ENCODE results near the gene PAK4.

The PAK4 gene

DNA sequence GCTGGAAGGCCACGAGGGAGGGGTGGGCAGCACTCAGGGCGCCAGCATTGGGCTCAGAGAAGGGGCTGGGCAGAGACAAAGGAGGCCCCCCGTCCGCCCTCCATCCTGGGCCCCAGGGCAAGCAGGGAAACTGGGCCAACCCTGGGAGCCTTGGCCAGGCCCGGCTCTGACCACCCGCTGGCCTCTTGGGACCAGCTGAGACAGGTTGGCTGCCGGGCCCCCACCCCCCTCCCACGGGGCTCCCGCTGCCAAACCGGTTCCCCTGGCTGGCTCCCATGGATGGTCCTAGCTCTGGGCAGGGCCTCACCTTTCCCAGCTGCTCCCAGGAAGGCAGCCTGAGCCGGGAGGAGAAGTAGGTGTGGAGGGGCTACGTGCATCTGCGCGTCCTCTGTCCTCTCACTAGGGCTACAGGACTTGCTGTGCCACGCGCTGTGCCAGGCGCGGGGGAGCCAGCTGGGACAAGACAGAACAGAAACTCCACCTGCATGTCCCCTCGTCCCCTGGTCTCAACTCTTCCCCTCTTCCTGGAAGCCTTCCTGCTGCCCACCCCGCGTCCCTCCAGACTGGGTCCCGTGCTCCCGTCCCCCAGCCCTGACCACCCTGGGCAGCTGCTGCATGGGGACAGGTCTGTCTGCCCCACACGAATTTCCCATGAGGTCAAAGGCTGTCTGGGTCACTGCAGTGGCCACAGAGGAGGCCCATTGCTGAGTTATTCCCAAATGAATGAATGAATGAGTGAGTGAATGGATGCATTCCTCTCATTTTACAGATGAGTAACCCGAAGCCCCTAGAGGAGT lies 42.1 kb downstream of the PAK4 start:
- DNase-seq = no peak

DNA sequence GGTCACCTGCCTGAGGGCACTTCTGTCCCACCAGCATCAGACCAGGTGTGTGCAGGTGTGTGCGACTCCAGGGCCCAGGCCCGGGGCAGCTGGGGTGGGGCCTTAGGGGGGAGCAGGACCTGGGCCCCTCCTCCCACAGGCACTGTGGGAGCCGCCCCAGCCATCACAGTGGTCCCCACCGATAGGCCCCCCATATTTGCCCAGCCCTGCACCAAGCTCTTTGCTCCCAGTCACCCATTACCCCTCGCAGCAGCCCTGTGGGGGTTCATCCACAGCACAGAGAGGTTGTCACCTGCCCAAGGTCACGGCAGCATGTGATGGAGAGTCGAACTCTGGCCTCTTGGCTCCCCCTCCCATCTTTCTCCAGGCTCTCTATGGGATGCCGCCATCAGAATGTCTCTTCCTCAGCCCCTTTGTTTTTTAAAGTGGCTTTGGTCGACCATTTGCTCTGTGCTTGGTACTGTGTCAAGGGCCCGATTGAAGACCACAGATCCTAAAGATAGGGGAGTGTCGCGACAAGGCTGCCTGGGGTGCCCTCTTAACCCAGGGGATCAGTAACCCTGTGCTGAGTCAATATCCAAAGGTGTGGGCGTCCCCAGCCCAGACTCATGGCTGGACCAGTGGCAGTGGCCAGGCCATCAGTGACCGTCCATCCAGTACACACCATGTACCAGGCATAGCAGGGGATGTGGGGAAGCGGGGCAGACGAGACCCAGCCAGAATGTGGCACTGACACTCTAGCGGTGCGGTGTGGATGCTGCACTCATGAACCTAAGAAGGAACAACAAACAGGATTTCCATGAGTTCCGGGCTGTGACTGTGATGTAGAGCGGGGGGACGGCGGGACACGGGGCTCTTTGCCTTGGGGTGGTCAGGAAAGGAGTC lies 42.9 kb downstream of the PAK4 start:
- DNase-seq = no peak

DNA sequence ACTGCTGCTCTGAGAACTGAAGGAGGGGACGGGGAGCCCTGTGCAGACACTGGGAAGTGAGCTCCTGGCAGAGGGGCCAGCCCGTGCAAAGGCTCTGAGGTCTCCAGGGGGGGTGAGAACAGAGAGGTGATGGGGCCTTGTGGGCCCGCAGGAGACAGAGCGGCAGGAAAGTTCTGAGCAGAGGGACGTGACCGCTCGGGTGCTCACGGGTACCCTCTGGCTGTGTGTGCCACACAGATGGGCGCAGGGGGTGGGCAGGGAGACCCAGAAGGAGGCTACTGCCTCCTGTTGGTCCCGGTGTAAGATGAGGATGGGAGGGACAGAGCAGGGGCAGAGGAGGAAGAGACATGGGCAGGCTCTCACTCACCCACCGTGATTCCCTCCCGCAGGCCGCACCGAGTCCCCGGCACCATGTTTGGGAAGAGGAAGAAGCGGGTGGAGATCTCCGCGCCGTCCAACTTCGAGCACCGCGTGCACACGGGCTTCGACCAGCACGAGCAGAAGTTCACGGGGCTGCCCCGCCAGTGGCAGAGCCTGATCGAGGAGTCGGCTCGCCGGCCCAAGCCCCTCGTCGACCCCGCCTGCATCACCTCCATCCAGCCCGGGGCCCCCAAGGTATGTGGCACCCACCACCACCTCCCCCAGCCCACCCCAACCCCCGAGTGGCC lies 43.7 kb downstream of the PAK4 start:
- no peak for DNase-seq

DNA sequence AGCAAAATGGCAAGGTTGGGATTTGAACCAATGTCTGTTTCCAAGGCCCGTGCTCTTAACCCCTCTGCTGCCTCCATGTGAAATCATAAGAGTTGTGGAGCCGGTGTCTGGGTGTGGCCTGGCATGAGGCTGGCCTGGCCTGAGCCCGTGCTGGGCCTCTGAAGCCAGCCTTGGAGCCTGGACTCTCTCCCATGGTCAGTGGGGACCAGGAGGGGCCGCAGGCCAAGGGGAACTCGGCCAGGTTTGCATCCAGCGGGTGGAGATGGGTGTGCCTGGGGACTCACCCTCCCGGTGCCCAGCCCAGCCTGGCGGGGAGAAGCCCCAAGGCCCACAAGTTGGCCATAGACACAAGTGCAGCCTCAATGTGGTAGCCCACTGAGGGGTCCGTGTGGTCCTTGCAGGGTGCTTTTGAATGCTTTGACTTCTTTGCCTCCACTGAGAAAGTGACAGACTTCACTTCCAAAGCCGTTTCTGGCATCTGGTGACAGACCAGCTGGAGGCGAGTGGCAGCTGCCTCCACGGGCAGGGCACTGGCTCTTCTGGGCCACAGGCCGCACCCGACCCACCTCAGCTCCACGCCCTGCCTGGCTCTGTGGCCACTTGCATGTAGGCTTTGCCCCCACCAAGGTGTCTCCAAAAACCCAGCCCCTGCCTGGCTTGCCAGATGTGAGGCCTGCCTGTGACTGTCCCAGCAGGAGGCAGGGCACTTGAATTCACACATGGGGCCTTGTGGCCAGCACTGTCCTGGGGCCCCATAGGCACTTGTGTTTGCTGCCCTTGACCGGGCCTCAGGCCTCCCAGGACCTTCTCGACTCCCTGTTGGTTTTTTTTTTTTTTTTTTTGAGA lies 45.0 kb downstream of the PAK4 start:
- DNase-seq = no peak

DNA sequence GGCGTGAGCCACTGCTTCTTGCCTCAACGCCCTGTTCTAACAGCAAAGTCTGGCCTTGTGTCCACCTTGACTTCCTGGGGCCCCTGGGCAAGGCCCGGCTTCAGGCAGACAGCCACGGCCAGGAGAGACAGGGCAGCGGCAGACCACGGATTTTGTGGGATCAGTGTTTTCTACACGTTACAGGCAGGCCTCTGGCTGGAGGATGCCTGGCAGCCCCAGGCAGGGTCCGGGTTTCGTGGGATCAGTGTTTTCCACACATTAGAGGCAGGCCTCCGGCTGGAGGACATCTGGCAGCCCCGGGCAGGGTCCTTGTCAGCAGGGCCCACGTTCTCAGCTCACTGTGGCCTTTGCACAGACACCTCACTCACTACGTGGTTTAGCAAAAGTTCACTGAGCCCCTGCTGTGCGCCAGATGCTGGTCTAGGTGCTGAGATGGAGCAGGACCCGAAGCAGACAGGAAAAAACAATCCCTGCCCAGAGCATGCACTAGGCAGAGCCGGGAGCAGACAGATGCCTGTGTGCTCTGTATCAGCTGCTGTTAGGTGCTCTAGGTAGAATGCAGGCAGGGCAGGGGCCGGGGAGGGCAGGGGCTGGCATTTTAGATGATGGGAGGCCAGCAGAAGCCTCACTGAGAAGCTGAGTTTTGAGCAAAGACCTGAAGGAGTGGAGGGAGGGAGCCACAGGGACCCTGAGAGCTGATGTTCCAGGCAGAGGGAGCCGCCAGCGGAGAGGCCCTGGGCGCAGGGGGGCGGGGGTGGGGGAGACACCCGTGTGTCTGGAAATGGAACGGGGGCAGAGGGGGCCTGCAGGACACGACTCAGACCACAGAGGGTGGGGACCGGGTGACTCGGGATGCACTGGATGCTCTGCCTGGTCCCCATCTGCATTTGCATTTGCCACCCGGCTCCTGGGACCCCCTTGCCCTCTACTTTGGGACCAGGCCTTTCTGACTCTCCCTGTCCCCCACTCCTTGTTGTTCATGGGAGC lies 46.2 kb downstream of the PAK4 start:
- DNase-seq = no peak

DNA sequence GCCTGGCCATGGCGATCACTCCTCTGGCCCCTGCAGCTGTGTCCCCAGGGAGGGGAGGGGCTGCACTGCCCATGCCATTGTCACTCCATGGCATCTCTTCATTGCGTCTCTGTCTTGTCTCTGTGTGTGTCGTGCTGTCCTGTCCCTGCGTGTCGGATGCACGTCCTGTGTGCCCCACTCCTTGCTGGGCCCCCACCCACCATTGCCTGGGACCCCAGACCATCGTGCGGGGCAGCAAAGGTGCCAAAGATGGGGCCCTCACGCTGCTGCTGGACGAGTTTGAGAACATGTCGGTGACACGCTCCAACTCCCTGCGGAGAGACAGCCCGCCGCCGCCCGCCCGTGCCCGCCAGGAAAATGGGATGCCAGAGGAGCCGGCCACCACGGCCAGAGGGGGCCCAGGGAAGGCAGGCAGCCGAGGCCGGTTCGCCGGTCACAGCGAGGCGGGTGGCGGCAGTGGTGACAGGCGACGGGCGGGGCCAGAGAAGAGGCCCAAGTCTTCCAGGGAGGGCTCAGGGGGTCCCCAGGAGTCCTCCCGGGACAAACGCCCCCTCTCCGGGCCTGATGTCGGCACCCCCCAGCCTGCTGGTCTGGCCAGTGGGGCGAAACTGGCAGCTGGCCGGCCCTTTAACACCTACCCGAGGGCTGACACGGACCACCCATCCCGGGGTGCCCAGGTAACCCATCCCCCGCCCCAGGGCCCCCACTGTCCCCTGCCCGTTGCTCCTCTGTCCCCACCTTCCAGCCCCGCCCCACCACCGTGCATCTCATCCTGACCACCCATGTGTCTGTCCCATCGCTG lies 47.3 kb downstream of the PAK4 start:
- no peak for DNase-seq

DNA sequence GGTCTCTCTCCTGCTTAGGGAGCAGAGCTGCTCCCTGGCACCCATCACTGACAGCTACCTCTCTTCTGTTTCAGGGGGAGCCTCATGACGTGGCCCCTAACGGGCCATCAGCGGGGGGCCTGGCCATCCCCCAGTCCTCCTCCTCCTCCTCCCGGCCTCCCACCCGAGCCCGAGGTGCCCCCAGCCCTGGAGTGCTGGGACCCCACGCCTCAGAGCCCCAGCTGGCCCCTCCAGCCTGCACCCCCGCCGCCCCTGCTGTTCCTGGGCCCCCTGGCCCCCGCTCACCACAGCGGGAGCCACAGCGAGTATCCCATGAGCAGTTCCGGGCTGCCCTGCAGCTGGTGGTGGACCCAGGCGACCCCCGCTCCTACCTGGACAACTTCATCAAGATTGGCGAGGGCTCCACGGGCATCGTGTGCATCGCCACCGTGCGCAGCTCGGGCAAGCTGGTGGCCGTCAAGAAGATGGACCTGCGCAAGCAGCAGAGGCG lies 48.0 kb downstream of the PAK4 start:
- DNase-seq = no peak

DNA sequence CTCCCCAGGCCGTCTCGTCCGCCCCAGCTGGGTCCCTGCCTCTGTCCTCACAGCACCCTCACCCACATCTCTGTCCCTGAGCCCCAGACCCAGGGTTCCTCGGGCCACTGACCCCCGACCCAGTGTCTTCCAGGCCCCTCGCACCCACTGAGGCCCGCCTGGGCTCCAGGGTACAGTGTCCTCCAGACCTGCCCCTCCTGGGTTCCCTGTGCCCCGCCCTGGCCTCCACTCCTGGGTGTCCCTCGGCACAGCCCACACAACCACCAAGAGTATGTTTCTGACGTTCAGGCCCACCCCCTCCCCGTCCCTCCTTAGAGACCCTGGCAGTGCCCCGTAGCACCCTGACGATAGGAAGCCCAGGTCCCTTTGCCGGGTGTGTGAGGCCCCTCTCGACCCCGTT lies 48.6 kb downstream of the PAK4 start:
- DNase-seq = no peak

DNA sequence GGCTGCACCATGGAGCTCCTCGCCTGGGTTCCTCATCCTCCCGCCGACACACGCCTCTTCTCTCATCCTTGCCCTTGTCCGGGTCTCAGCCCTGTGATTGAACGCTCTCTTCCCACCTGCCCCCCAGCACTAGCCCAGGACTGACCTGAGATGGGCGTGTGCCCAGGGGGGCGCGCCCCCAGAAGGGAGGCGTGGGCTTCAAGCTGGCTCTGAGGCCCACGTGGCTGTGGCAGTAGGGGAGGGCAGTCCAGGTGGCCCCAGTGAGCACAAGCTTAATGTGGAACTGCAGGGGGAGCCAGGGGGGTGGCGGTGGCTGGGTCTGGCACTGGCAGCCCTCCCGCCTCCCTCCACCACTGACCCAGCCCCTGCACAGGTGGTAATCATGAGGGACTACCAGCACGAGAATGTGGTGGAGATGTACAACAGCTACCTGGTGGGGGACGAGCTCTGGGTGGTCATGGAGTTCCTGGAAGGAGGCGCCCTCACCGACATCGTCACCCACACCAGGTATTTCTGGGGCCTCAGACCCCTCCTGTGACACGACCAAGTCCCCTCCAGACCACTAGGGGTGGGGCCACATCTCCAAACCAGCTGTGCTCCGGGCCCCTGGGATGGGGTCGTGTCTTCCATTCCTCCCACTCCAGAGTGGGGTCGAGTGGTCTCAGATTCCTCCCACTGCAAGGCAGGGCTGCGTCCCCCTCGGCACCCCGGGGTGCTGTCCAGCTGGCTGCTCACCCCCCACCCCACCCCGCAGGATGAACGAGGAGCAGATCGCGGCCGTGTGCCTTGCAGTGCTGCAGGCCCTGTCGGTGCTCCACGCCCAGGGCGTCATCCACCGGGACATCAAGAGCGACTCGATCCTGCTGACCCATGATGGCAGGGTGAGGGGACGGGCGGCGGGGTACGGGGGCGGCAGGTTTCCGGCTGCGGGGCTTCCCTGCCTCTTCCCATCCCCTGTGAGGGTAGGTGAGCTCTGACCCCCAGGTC lies 49.3 kb downstream of the PAK4 start:
- DNase-seq = no peak

DNA sequence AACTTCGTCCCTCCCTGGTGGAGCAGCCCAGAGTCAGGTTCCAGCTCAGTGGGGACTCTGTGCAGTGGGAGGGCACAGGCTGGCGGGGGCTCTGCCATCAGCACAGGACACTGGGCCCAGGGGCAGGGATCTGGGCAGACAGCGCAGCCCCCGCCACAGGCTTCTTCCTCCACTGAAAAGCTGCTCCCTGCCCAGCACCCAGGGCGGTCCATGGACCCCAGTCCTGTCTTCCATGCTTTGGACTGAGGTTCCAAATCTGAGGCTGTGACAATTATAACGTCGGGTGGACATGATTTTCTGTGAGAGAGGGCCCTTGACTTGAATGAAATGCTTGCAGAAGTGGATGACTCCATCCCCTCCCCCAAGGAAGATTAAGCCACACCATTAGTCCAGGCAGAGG lies 50.0 kb downstream of the PAK4 start:
- no peak for DNase-seq

DNA sequence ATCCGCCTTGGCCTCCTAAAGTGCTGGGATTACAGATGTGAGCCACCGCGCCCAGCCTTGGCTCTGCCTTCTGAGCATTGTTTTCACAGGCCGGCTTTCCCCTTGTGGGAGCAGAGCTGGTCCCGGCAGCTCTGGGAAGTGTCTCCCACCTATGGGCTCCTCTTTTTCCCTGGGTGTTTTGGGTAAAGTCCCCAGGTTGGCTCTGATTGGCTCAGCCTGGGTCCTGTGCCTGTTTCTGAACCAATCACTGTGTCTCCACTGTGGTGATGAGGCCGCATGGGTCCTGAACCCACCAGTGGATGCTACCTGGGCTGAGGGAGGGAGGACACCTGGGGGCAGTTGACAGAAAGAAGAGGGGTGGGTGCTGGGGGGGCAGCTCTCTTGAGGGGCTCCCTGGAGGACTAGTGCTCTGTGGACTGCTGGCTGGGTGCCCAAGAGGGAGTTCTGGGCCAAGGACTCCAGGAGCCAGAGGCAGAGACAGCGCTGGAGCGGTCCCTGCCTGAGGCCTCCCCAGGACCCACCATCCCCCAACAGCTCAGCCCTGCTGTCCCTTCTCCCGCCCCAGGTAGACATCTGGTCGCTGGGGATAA lies 51.6 kb downstream of the PAK4 start:
- no peak for DNase-seq

DNA sequence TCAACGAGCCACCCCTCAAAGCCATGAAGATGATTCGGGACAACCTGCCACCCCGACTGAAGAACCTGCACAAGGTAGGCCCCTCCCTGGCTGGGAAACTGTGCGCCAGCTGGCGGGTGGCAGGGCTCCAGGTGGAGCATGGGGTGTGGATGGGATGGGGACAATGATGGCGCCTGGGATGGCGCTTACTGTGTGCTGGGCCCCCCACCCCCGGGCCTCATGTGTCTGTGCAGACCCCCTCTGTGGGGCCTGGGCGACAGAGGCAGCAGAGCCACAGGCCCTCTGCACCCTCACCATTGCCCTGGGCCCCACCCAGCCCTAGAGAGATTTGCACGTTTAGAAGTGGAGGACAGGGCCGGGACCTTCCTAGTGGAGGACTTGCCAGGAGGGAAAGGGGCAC lies 52.1 kb downstream of the PAK4 start:
- DNase-seq = no peak

DNA sequence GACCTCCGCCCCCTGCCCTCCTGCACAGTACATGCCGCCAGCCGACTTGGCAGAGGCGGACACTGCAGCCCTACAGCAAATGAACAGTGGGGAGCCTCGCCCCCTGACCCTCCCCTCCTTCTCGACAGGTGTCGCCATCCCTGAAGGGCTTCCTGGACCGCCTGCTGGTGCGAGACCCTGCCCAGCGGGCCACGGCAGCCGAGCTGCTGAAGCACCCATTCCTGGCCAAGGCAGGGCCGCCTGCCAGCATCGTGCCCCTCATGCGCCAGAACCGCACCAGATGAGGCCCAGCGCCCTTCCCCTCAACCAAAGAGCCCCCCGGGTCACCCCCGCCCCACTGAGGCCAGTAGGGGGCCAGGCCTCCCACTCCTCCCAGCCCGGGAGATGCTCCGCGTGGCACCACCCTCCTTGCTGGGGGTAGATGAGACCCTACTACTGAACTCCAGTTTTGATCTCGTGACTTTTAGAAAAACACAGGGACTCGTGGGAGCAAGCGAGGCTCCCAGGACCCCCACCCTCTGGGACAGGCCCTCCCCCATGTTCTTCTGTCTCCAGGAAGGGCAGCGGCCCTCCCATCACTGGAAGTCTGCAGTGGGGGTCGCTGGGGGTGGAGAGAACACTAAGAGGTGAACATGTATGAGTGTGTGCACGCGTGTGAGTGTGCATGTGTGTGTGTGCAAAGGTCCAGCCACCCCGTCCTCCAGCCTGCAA lies 52.9 kb downstream of the PAK4 start:
- no peak for DNase-seq

DNA sequence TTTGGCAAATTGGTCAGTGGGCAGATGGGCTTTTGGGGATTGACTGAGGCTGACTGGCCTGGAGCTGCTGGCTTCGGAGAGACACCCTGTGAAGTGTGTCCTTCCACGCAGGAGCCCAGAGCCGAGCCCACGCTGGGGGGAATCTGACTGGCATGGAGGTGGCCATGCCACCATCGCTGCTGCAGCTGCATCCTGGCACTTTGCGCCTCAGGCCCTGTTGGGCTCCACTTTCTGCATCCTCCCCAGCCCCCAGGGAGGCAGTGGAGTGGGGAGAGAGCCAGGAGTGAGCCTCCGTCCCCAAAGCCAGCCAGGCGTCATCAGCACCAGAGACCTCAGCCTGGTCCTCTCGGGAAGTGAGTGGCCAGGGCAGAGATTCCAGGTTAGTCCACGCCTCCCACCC lies 54.2 kb downstream of the PAK4 start:
- DNase-seq = no peak

DNA sequence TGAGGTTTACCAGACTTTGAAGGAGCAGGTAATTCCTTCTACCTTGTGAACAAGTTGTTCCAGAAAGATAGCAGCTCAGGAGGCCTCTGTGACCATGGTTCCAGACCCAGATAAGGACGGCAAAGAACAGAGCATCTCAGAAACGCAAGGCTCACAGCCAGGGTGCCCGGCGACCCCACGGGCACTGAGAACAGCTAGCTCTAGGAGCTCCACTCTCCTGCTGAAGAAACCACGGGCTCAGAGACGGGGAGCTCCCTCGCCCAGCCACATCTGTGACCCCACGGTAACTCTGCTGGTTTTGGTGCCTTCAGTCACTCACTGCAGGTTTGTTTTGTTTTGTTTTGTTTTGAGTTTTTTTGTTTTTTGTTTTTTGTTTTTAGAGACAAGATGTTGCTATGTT lies 55.2 kb downstream of the PAK4 start:
- DNase-seq = no peak

DNA sequence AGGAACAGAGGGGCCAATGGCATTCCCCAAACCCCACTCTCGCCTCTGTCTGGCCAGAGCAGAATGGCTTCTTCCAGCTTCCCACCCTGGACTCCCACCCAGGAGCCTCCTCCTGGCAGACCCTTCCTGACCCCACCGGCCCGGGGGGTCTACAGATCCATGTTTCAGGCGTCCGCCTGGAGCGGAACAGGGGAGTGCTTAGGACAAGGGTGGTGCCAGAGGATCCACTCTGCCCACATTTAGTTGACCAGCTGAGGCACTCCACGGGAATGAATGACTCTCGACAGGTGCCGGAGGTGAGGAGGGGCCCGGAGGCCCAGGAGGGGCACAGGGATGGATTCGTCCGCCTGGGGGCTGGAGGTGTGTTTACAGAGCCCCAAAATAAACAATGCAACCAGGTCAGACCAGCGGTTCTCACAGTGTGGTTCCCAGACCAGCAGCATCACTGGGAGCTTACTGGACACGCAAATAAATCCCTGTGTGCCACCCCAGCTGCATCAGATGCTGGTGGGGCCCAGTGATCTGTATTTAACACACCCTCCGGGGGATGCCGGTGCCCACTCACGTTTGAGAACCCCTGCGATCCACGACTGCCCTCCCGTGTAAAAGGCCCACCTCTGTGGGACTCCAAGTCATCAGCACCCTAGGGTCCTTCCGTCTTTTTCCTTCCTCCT lies 56.1 kb downstream of the PAK4 start:
- DNase-seq = no peak

DNA sequence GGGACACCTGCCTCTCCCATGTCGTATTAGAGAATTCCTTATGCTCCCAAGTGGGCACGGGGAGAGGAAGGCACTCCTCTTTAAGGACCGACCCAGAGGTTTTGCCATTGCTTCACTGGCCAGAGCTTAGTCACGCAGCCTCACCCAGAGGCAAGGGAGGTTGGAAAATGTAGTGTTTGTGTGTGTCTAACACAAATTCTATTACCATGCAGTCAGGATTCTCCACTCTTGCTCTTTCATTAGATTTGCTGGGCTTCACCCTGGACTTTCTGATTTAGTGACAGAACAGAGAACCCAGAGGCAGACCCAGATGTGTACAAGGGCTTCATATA lies 56.6 kb downstream of the PAK4 start:
- no peak for DNase-seq

DNA sequence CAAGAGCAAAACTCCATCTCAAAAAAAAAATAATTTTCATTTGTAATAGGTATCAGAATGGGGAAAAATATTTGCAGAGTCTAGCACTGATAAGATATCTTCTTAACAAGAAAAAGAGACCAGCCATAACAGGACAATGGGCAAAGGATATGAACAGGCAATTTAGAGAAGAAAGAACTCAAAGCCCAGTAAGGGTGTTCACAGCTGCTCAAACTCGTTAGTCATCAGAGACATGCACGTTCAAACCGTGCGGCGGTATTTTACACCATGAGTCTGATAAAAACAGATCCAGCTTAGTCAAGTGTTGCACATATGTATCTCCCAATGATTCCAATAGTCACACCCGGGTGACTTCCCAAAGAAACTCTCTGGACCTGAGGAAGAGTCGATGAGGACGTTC lies 57.5 kb downstream of the PAK4 start:
- DNase-seq = no peak

Data from activated CD4-positive, alpha-beta T cell treated with anti-CD3 and anti-CD28 coated beads, Interleukin-2, amount 50 U/mL, for 1 hour (primary cell).